ENCODE data around the gene SH3YL1. TPM values are rescaled to one million over a fixed set of nuclear protein-coding genes. Genes with fewer than 3 reads are reported as not detected.

Gene SH3YL1
- total RNA-seq, 1 experiment from 2014 or later = 26.5 TPM

DNA sequence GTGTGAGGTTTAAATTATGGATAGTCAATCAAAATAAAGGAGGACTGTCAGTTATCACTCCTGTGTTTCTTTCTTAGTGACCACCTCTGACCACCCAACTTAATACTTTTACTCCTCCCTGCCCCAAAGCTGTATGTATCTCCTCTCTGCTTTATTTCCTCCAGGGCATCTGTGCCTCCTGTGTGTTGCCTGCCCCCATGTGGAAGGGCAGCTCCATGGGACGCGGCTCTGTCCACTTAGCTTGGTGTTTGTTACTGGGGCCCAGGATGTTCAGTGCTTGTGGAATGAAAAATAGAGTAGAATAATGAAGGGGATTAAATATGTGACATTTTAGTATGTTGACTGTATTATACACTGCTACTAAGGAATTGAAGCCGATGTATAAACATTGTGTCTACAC is 10.7 kb upstream of the SH3YL1 start:
- TF ChIP-seq, protein P1, sequence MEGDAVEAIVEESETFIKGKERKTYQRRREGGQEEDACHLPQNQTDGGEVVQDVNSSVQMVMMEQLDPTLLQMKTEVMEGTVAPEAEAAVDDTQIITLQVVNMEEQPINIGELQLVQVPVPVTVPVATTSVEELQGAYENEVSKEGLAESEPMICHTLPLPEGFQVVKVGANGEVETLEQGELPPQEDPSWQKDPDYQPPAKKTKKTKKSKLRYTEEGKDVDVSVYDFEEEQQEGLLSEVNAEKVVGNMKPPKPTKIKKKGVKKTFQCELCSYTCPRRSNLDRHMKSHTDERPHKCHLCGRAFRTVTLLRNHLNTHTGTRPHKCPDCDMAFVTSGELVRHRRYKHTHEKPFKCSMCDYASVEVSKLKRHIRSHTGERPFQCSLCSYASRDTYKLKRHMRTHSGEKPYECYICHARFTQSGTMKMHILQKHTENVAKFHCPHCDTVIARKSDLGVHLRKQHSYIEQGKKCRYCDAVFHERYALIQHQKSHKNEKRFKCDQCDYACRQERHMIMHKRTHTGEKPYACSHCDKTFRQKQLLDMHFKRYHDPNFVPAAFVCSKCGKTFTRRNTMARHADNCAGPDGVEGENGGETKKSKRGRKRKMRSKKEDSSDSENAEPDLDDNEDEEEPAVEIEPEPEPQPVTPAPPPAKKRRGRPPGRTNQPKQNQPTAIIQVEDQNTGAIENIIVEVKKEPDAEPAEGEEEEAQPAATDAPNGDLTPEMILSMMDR (conservative IDR thresholded peaks at IDR 0.05) = peak; percentile 48; the same call in 2 of the 3 replicates
- no CpG with 5 or more reads among the region's 3 CpGs for WGBS (ENCODE audit: extremely low coverage, insufficient read length, low lambda C conversion rate)
- H3K27me3 ChIP-seq (ENCODE audit: insufficient read depth, low read length) = no peaks in the 10 kb centered on the region
- H3K23ac ChIP-seq (ENCODE audit: insufficient read length, low read depth, low read length) = no peak overlapping the region
- peaks cover 29% of the 10 kb centered on the region; the same call in 1 of the 2 replicates for H3K79me2 ChIP-seq (ENCODE audit: insufficient read depth, low read length)
- DNase-seq = no peak
- no peak overlapping the region for H2AK5ac ChIP-seq (ENCODE audit: insufficient read length, low read length)
- no peak overlapping the region for H4K8ac ChIP-seq (replicated peaks; ENCODE audit: insufficient read length, low read depth, low read length)
- no peak overlapping the region for H2BK5ac ChIP-seq (ENCODE audit: insufficient read length, low read length)
- H3T11ph ChIP-seq (ENCODE audit: low read length) = no peak overlapping the region
- peaks cover 20% of the 10 kb centered on the region for H3K79me1 ChIP-seq (ENCODE audit: insufficient read depth, low read depth, low read length, poor library complexity, severe bottlenecking)
- H4K5ac ChIP-seq (ENCODE audit: insufficient read length, low read depth, low read length) = no peak overlapping the region
- no peak overlapping the region for H2BK120ac ChIP-seq (ENCODE audit: low read depth, low read length, poor library complexity, severe bottlenecking)
- H3K27me3 Mint-ChIP-seq (ENCODE audit: low read depth) = no peaks in the 10 kb centered on the region
- H3K9me3 Mint-ChIP-seq = no peaks in the 10 kb centered on the region
- peaks cover 3% of the 10 kb centered on the region for H4K20me1 ChIP-seq (ENCODE audit: control insufficient read depth, insufficient read depth, insufficient read length)
- no peak overlapping the region for H3K4me2 ChIP-seq (ENCODE audit: insufficient read depth, insufficient read length, low read length)
- peaks cover 25 to 69% (median 57%) of the 10 kb centered on the region in 3 experiments for H3K36me3 Mint-ChIP-seq (ENCODE audit: insufficient read depth in 1 of 3, low read depth in 3 of 3)
- H3K4ac ChIP-seq (ENCODE audit: low read depth, low read length) = no peak overlapping the region
- H4K91ac ChIP-seq (ENCODE audit: insufficient read length, low read depth, low read length) = no peak overlapping the region
- H3K27ac ChIP-seq (ENCODE audit: insufficient read length, low read depth, low read length) = no peak overlapping the region
- H3K4me1 Mint-ChIP-seq = peaks cover 0 to 3% of the 10 kb centered on the region in 2 experiments; a peak in 1 of 4 replicates
- H2BK20ac ChIP-seq (ENCODE audit: low read depth, low read length, poor library complexity, severe bottlenecking) = no peak overlapping the region
- no peak overlapping the region for H3K56ac ChIP-seq (ENCODE audit: insufficient read length, low read depth, low read length)
- H2BK15ac ChIP-seq (ENCODE audit: low read depth, low read length) = no peak overlapping the region
- no peak overlapping the region for H3K18ac ChIP-seq (ENCODE audit: insufficient read length, low read depth, low read length)
- no peaks in the 10 kb centered on the region for H3K4me1 ChIP-seq (ENCODE audit: insufficient read depth, low read length)
- no peaks in the 10 kb centered on the region for H3K9me3 ChIP-seq (ENCODE audit: control insufficient read depth, low read depth, low read length)
- no peak overlapping the region for H3K14ac ChIP-seq (ENCODE audit: insufficient read depth, low read length)
- no peaks in the 10 kb centered on the region for H3K23me2 ChIP-seq (ENCODE audit: insufficient read length, low read depth, low read length, poor library complexity, severe bottlenecking)
- H2AFZ ChIP-seq (ENCODE audit: low read length) = no peak overlapping the region
- H3K9ac ChIP-seq (ENCODE audit: extremely low read depth, insufficient read length, low read length) = no peak overlapping the region
- H3K4me3 Mint-ChIP-seq = no peak overlapping the region
- no peak overlapping the region; a peak in 1 of 7 replicates for H3K27ac Mint-ChIP-seq
- no peak overlapping the region for H2BK12ac ChIP-seq (ENCODE audit: insufficient read length, low read depth, low read length)

All from H9 (cell line).